Ectodermal cell (in vitro differentiated cells): ENCODE measurements around the gene PEX10.

Source experiments
- H3K27ac ChIP-seq: 2 replicates; pipeline ENCODE4 v1.7.0; 2013; ENCODE audit warnings: mild to moderate bottlenecking, low read depth, low read length; ENCODE audit not compliant: insufficient read depth, poor library complexity, severe bottlenecking
- H3K27me3 ChIP-seq: 2 replicates; pipeline ENCODE4 v1.7.0; 2013; ENCODE audit warnings: mild to moderate bottlenecking, low read length; ENCODE audit not compliant: insufficient read depth, control insufficient read depth, poor library complexity, severe bottlenecking
- H3K36me3 ChIP-seq: one replicate; pipeline ENCODE4 v1.7.0; 2013; ENCODE audit warnings: low read length; ENCODE audit not compliant: control insufficient read depth, insufficient read depth
- H3K4me1 ChIP-seq: one replicate; pipeline ENCODE4 v1.7.0; 2013; ENCODE audit warnings: low read length; ENCODE audit not compliant: control insufficient read depth, insufficient read depth
- H3K4me3 ChIP-seq: 2 replicates; pipeline ENCODE4 v1.7.0; 2013; ENCODE audit warnings: low read depth, low read length, control low read depth; ENCODE audit not compliant: insufficient read depth
- H3K9me3 ChIP-seq: 2 replicates; pipeline ENCODE4 v1.7.0; 2013; ENCODE audit warnings: mild to moderate bottlenecking, low read length, moderate library complexity; ENCODE audit not compliant: control insufficient read depth
- WGBS, 2 experiments: methylation state at CpG; one replicate each; pipeline ENCODE4 v1.1.7; 2013; ENCODE audit warnings: missing lambda C conversion rate in 2 of 2; 5-methylcytosine and 5-hydroxymethylcytosine counted together

Gene PEX10

GRCh38 chr1:2383576-2383975 is 28.8 kb downstream of the PEX10 start:
- H3K27ac ChIP-seq = no peak overlapping the region
- H3K9me3 ChIP-seq = no peaks in the 10 kb centered on the region
- H3K4me3 ChIP-seq = no peak overlapping the region
- peaks cover 3% of the 10 kb centered on the region for H3K36me3 ChIP-seq
- H3K4me1 ChIP-seq = no peaks in the 10 kb centered on the region
- no peaks in the 10 kb centered on the region for H3K27me3 ChIP-seq
- WGBS, 2 experiments = 92 to 94% methylated on average over 14 of the region's 14 CpGs

GRCh38 chr1:2382621-2383361 is 29.6 kb downstream of the PEX10 start:
- H3K36me3 ChIP-seq = peaks cover 3% of the 10 kb centered on the region
- no peaks in the 10 kb centered on the region for H3K4me1 ChIP-seq
- no peak overlapping the region for H3K4me3 ChIP-seq
- no peaks in the 10 kb centered on the region for H3K9me3 ChIP-seq
- H3K27me3 ChIP-seq = no peaks in the 10 kb centered on the region
- WGBS, 2 experiments = 65% methylated on average over 13 of the region's 13 CpGs
- H3K27ac ChIP-seq = no peak overlapping the region

GRCh38 chr1:2381741-2382620 is 30.4 kb downstream of the PEX10 start:
- 63 to 65% methylated on average over 28 of the region's 28 CpGs for WGBS, 2 experiments
- Histone ChIP-seq H3K9me3 (no peaks in the 10 kb centered on the region), H3K4me1 (no peaks in the 10 kb centered on the region), H3K36me3 (no peaks in the 10 kb centered on the region), H3K27me3 (no peaks in the 10 kb centered on the region), H3K4me3 (no peak overlapping the region), H3K27ac (no peak overlapping the region)

GRCh38 chr1:2380816-2381591 is 31.4 kb downstream of the PEX10 start:
- no peaks in the 10 kb centered on the region for H3K9me3 ChIP-seq
- 93 to 94% methylated on average over 32 of the region's 32 CpGs for WGBS, 2 experiments
- H3K36me3 ChIP-seq = no peaks in the 10 kb centered on the region
- no peak overlapping the region for H3K27ac ChIP-seq
- H3K4me3 ChIP-seq = no peak overlapping the region
- H3K4me1 ChIP-seq = no peaks in the 10 kb centered on the region
- no peaks in the 10 kb centered on the region for H3K27me3 ChIP-seq

- Histone ChIP-seq H3K9me3 (no peaks in the 10 kb centered on the region), H3K4me3 (no peak overlapping the region), H3K27ac (no peak overlapping the region), H3K27me3 (no peaks in the 10 kb centered on the region), H3K4me1 (no peaks in the 10 kb centered on the region), H3K36me3 (no peaks in the 10 kb centered on the region)
- 95 to 96% methylated on average over 23 of the region's 23 CpGs for WGBS, 2 experiments
These were observed 32.5 kb downstream of the PEX10 start for GRCh38 chr1:2379733-2380404.

GRCh38 chr1:2378956-2379732 is 33.2 kb downstream of the PEX10 start:
- 93 to 94% methylated on average over 17 to 18 of the region's 18 CpGs for WGBS, 2 experiments
- Histone ChIP-seq H3K27me3 (no peaks in the 10 kb centered on the region), H3K4me1 (no peaks in the 10 kb centered on the region), H3K27ac (no peak overlapping the region), H3K9me3 (no peaks in the 10 kb centered on the region), H3K4me3 (no peak overlapping the region), H3K36me3 (no peaks in the 10 kb centered on the region)

GRCh38 chr1:2378441-2378851 is 33.9 kb downstream of the PEX10 start:
- H3K27me3 ChIP-seq = no peaks in the 10 kb centered on the region
- no peaks in the 10 kb centered on the region for H3K9me3 ChIP-seq
- no peaks in the 10 kb centered on the region for H3K4me1 ChIP-seq
- H3K36me3 ChIP-seq = no peaks in the 10 kb centered on the region
- H3K4me3 ChIP-seq = no peak overlapping the region
- no peak overlapping the region for H3K27ac ChIP-seq
- WGBS, 2 experiments = 94% methylated on average over 24 of the region's 24 CpGs

- H3K27me3 ChIP-seq = no peaks in the 10 kb centered on the region
- H3K9me3 ChIP-seq = no peaks in the 10 kb centered on the region
- no peaks in the 10 kb centered on the region for H3K36me3 ChIP-seq
- WGBS, 2 experiments = 93 to 94% methylated on average over 16 of the region's 16 CpGs
- no peaks in the 10 kb centered on the region for H3K4me1 ChIP-seq
- no peak overlapping the region for H3K4me3 ChIP-seq
- no peak overlapping the region for H3K27ac ChIP-seq
These were observed 34.5 kb downstream of the PEX10 start for GRCh38 chr1:2377751-2378440.
